ENCODE measurements around the gene APOBEC3H.
"Not testable (repeated sequence)": the region's sequence is repeated elsewhere in the genome, so short reads cannot be mapped to it uniquely, and the experiment has no call there.

Gene APOBEC3H
- 1.1 reads per million for total RNA-seq

GRCh38 chr22:39097098-39098020 lies at the start of gene APOBEC3H:
Gene APOBEC3H, plus strand, starts transcription at chr22:39097244. Its CDS starts 3,035 bp downstream, at chr22:39100279.
- no peak for DNase-seq

- not testable (repeated sequence) for DNase-seq
Measured at GRCh38 chr22:39049486-39049885, 47.6 kb upstream of the APOBEC3H start.

- not testable (repeated sequence) for DNase-seq
Measured at GRCh38 chr22:39051844-39052495, 45.1 kb upstream of the APOBEC3H start.

- DNase-seq, result no peak
Measured at GRCh38 chr22:39055658-39056057, 41.4 kb upstream of the APOBEC3H start.

- not testable (repeated sequence) for DNase-seq
Measured at GRCh38 chr22:39061290-39061689, 35.8 kb upstream of the APOBEC3H start.

- not testable (repeated sequence) for DNase-seq
Measured at GRCh38 chr22:39061951-39062350, 35.1 kb upstream of the APOBEC3H start.

GRCh38 chr22:39063904-39064303 lies 33.1 kb upstream of the APOBEC3H start:
- not testable (repeated sequence) for DNase-seq

GRCh38 chr22:39066442-39067276 lies 30.4 kb upstream of the APOBEC3H start:
- not testable (repeated sequence) for DNase-seq

- DNase-seq, result no peak
Measured at GRCh38 chr22:39068033-39068785, 28.8 kb upstream of the APOBEC3H start.

GRCh38 chr22:39070186-39070585 lies 26.9 kb upstream of the APOBEC3H start:
- DNase-seq, result no peak

GRCh38 chr22:39072581-39072981 lies 24.5 kb upstream of the APOBEC3H start:
- DNase-seq, result not testable (repeated sequence)

GRCh38 chr22:39073981-39074380 lies 23.1 kb upstream of the APOBEC3H start:
- no peak for DNase-seq

GRCh38 chr22:39076155-39077025 lies 20.7 kb upstream of the APOBEC3H start:
- DNase-seq, result not testable (repeated sequence)

GRCh38 chr22:39077026-39077840 lies 19.8 kb upstream of the APOBEC3H start, which contains the start of gene APOBEC3G:
Gene APOBEC3G, plus strand, starts transcription at chr22:39077275. Its CDS starts 87 bp downstream, at chr22:39077362.
- DNase-seq, result peak; percentile 31

GRCh38 chr22:39077912-39078311 lies 19.1 kb upstream of the APOBEC3H start:
- not testable (repeated sequence) for DNase-seq

- DNase-seq, result no peak
Measured at GRCh38 chr22:39078329-39078728, 18.7 kb upstream of the APOBEC3H start.

- not testable (repeated sequence) for DNase-seq
Measured at GRCh38 chr22:39079054-39079637, 17.9 kb upstream of the APOBEC3H start.

- no peak for DNase-seq
Measured at GRCh38 chr22:39080052-39080762, 16.8 kb upstream of the APOBEC3H start.

- DNase-seq, result no peak
Measured at GRCh38 chr22:39081016-39081415, 16.0 kb upstream of the APOBEC3H start.

All from effector CD4-positive, alpha-beta T cell (primary cell).